HFFc6 (cell line): ENCODE results near the gene GLYATL2. TPM values are rescaled to one million over a fixed set of nuclear protein-coding genes. Genes with fewer than 3 reads are reported as not detected.
A peak's percentile ranks its signal among the peaks of the same experiment; 100 is the strongest.

Experiments
- DNase-seq: peaks from one replicate; pipeline ENCODE4 v3.0.0-alpha.2; 2018
- H3K27ac Mint-ChIP-seq: 2 replicates; pipeline ENCODE4 v1.8.0; 2020; ENCODE audit warnings: mild to moderate bottlenecking, mixed read lengths
- H3K27me3 Mint-ChIP-seq: 2 replicates; pipeline ENCODE4 v1.8.0; 2021; ENCODE audit warnings: mild to moderate bottlenecking, moderate library complexity, mixed read lengths; ENCODE audit not compliant: insufficient read depth
- H3K36me3 Mint-ChIP-seq: 2 replicates; pipeline ENCODE4 v1.8.0; 2021; ENCODE audit warnings: low read depth, mixed read lengths
- H3K4me1 Mint-ChIP-seq: 2 replicates; pipeline ENCODE4 v1.8.0; 2020; ENCODE audit warnings: low read depth, mixed read lengths
- H3K4me3 Mint-ChIP-seq: 2 replicates; pipeline ENCODE4 v1.8.0; 2020; ENCODE audit warnings: mild to moderate bottlenecking, moderate library complexity, mixed read lengths
- H3K9me3 Mint-ChIP-seq: 2 replicates; pipeline ENCODE4 v1.8.0; 2020; ENCODE audit warnings: mild to moderate bottlenecking, mixed read lengths
- total RNA-seq, 6 experiments: library from RNA; stranded (reverse); fragmentation: NEBNext Ultra II Directional; extraction: Animal tissue kit (Norgen Biotek cat#: 25700); gene quantifications; 2 replicates in 1 of 6; 3 replicates in 5 of 6; pipeline ENCODE4 v1.2.3, GENCODE V29; 2021
- TF ChIP-seq, protein P1 (sequence below): fragments of 200-600 bp; sonication (generic); IDR thresholded peaks from 2 replicates; pipeline ENCODE4 v1.5.0; 2021; ENCODE audit warnings: antibody characterized with exemption, mild to moderate bottlenecking

GLYATL2 gene
- total RNA-seq, 6 experiments from 2014 or later, result 0.12 to 0.75 (median 0.36) TPM; not detected in 2

DNA sequence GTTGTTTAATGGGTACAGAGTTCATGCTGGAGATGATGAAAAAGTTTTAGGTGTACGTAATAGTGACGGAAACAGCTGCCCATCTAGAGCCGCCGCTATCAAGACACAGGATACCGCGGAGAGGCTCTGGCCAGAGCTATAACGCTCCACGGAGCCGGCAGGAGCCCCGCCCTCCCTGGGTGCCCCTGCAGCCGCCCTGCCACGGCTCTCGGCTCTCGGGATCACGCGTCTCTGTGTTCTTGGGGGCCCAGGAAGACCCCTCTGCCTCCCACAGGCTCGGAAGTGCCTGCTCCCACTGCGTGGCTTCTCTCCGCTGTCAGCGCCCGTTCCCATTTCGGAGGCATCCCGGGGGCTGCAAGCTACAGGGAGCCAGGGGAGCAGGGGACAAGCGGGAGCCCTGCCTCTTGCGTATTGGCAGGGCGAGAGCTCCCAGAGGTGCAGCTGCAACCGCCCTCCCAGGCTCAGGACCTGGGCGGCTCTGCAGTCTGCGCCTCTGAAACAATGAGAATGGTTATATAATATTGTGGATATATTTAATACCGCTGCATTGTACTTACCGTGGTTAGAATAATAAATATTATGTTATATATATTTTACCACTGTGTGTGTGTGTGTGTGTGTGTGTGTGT, 13.7 kb downstream of the GLYATL2 start:
- Mint-ChIP-seq H3K36me3 (no peaks in the 10 kb centered on the region), H3K9me3 (no peaks in the 10 kb centered on the region), H3K27me3 (peaks cover 2% of the 10 kb centered on the region), H3K27ac (no peak overlapping the region), H3K4me1 (peaks cover 16% of the 10 kb centered on the region), H3K4me3 (no peak overlapping the region)
- TF ChIP-seq, protein P1, sequence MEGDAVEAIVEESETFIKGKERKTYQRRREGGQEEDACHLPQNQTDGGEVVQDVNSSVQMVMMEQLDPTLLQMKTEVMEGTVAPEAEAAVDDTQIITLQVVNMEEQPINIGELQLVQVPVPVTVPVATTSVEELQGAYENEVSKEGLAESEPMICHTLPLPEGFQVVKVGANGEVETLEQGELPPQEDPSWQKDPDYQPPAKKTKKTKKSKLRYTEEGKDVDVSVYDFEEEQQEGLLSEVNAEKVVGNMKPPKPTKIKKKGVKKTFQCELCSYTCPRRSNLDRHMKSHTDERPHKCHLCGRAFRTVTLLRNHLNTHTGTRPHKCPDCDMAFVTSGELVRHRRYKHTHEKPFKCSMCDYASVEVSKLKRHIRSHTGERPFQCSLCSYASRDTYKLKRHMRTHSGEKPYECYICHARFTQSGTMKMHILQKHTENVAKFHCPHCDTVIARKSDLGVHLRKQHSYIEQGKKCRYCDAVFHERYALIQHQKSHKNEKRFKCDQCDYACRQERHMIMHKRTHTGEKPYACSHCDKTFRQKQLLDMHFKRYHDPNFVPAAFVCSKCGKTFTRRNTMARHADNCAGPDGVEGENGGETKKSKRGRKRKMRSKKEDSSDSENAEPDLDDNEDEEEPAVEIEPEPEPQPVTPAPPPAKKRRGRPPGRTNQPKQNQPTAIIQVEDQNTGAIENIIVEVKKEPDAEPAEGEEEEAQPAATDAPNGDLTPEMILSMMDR, result no peak
- no peak for DNase-seq

GRCh38 chr11:58829786-58830185, 14.7 kb downstream of the GLYATL2 start:
- Mint-ChIP-seq H3K4me1 (peaks cover 16% of the 10 kb centered on the region), H3K27ac (no peak overlapping the region), H3K9me3 (no peaks in the 10 kb centered on the region), H3K27me3 (peaks cover 2% of the 10 kb centered on the region), H3K4me3 (no peak overlapping the region), H3K36me3 (no peaks in the 10 kb centered on the region)
- TF ChIP-seq, protein P1, result no peak
- DNase-seq, result peak; percentile 46

DNA sequence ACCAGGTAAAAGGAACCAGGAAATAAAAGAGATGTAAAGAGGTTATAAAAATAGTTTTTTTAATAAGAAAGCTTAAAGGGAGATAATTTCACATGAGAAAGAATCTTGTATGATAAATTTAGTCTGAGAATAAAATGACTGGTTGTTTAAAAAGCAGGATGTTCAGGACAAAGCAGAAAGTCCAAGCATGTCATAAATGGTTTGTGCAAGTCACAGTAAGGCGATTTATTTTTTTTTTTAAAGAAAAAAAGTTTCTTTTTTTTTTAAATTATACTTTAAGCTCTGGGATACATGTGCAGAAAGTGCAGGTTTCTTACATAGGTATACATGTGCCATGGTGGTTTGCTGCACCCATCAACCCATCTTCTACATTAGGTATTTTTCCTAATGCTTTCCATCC, 30.8 kb downstream of the GLYATL2 start:
- H3K9me3 Mint-ChIP-seq, result peaks cover 33% of the 10 kb centered on the region
- H3K27ac Mint-ChIP-seq, result no peak overlapping the region
- H3K4me1 Mint-ChIP-seq, result no peaks in the 10 kb centered on the region

DNA sequence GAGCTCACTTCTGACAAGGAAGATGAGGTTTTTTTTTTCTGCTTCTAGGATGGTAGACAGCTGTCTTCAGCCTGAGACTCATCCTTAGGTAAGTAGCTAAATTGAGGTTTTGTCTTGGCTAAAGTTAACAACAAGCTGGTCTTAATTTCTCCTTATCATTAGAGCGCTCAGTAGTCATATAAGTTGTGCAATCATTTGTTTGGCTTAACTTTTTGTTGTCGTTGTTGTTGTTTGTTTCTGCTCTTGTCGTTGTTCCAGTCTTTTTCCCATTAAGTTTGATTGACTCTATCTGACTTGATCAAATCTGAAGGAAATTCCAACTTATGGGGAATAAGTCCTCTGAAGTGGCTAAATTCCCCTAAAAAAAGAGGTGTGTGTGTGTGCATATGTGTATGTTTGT, 33.0 kb downstream of the GLYATL2 start:
- peaks cover 33% of the 10 kb centered on the region for H3K9me3 Mint-ChIP-seq
- no peak for DNase-seq
- H3K36me3 Mint-ChIP-seq, result no peaks in the 10 kb centered on the region; the same call in 1 of the 2 replicates
- no peak overlapping the region for H3K27ac Mint-ChIP-seq
- no peaks in the 10 kb centered on the region for H3K4me1 Mint-ChIP-seq
- no peak overlapping the region for H3K4me3 Mint-ChIP-seq
- no peaks in the 10 kb centered on the region for H3K27me3 Mint-ChIP-seq
- TF ChIP-seq, protein P1, result no peak

More for the DNA sequence above, 30.8 kb downstream of the GLYATL2 start:
- no peak overlapping the region for H3K4me3 Mint-ChIP-seq
- H3K27me3 Mint-ChIP-seq, result peaks cover 2% of the 10 kb centered on the region; the same call in 1 of the 2 replicates
- H3K36me3 Mint-ChIP-seq, result no peaks in the 10 kb centered on the region; the same call in 1 of the 2 replicates
- TF ChIP-seq, protein P1, result no peak
- no peak for DNase-seq

- Mint-ChIP-seq H3K27me3 (no peaks in the 10 kb centered on the region), H3K9me3 (peaks cover 7% of the 10 kb centered on the region; the same call in 1 of the 2 replicates), H3K4me3 (no peak overlapping the region), H3K27ac (no peak overlapping the region), H3K36me3 (no peaks in the 10 kb centered on the region), H3K4me1 (peaks cover 13% of the 10 kb centered on the region)
- TF ChIP-seq, protein P1, result no peak
- DNase-seq, result no peak
Observed at GRCh38 chr11:58807343-58807742, 37.2 kb downstream of the GLYATL2 start.
